ENCODE results near the gene CAMTA1.

CAMTA1 gene

GRCh38 chr1:7069931-7070330 lies 284.7 kb downstream of the CAMTA1 start:
- Histone ChIP-seq H3K4me1 (ENCODE audit: control insufficient read depth, insufficient read depth, low read length) (peaks cover 5% of the 10 kb centered on the region), H3K36me3 (ENCODE audit: control insufficient read depth, insufficient read depth, low read length) (no peaks in the 10 kb centered on the region), H3K4me3 (ENCODE audit: low read depth, low read length) (peak overlapping the region; percentile 52), H3K27ac (ENCODE audit: low read depth, low read length) (no peak overlapping the region), H3K9me3 (ENCODE audit: control insufficient read depth, insufficient read depth, low read depth, low read length) (no peaks in the 10 kb centered on the region), H3K27me3 (ENCODE audit: control insufficient read depth, insufficient read depth, low read length) (peaks cover 23% of the 10 kb centered on the region; the same call in 1 of the 2 replicates), H3K9ac (ENCODE audit: low read length) (no peak overlapping the region)

GRCh38 chr1:7070389-7071029 lies 285.3 kb downstream of the CAMTA1 start:
- Histone ChIP-seq H3K4me1 (ENCODE audit: control insufficient read depth, insufficient read depth, low read length) (peaks cover 5% of the 10 kb centered on the region), H3K36me3 (ENCODE audit: control insufficient read depth, insufficient read depth, low read length) (no peaks in the 10 kb centered on the region), H3K27me3 (ENCODE audit: control insufficient read depth, insufficient read depth, low read length) (peaks cover 23% of the 10 kb centered on the region; the same call in 1 of the 2 replicates), H3K9me3 (ENCODE audit: control insufficient read depth, insufficient read depth, low read depth, low read length) (no peaks in the 10 kb centered on the region), H3K27ac (ENCODE audit: low read depth, low read length) (no peak overlapping the region), H3K9ac (ENCODE audit: low read length) (no peak overlapping the region), H3K4me3 (ENCODE audit: low read depth, low read length) (peak overlapping the region; percentile 52)

- Histone ChIP-seq H3K4me3 (ENCODE audit: low read depth, low read length) (no peak overlapping the region), H3K4me1 (ENCODE audit: control insufficient read depth, insufficient read depth, low read length) (no peaks in the 10 kb centered on the region), H3K27me3 (ENCODE audit: control insufficient read depth, insufficient read depth, low read length) (peaks cover 20% of the 10 kb centered on the region; the same call in 1 of the 2 replicates), H3K9me3 (ENCODE audit: control insufficient read depth, insufficient read depth, low read depth, low read length) (peaks cover 20% of the 10 kb centered on the region), H3K36me3 (ENCODE audit: control insufficient read depth, insufficient read depth, low read length) (no peaks in the 10 kb centered on the region), H3K9ac (ENCODE audit: low read length) (no peak overlapping the region), H3K27ac (ENCODE audit: low read depth, low read length) (no peak overlapping the region)
Measured at GRCh38 chr1:7076117-7076516, 290.9 kb downstream of the CAMTA1 start.

GRCh38 chr1:7076572-7076971 lies 291.3 kb downstream of the CAMTA1 start:
- H3K27me3 ChIP-seq (ENCODE audit: control insufficient read depth, insufficient read depth, low read length) = peaks cover 19% of the 10 kb centered on the region; the same call in 1 of the 2 replicates
- no peak overlapping the region for H3K9ac ChIP-seq (ENCODE audit: low read length)
- H3K36me3 ChIP-seq (ENCODE audit: control insufficient read depth, insufficient read depth, low read length) = no peaks in the 10 kb centered on the region
- H3K9me3 ChIP-seq (ENCODE audit: control insufficient read depth, insufficient read depth, low read depth, low read length) = peaks cover 20% of the 10 kb centered on the region
- H3K27ac ChIP-seq (ENCODE audit: low read depth, low read length) = no peak overlapping the region
- H3K4me1 ChIP-seq (ENCODE audit: control insufficient read depth, insufficient read depth, low read length) = no peaks in the 10 kb centered on the region
- H3K4me3 ChIP-seq (ENCODE audit: low read depth, low read length) = no peak overlapping the region

GRCh38 chr1:7077136-7077535 lies 291.9 kb downstream of the CAMTA1 start:
- Histone ChIP-seq H3K9ac (ENCODE audit: low read length) (no peak overlapping the region), H3K36me3 (ENCODE audit: control insufficient read depth, insufficient read depth, low read length) (no peaks in the 10 kb centered on the region), H3K4me3 (ENCODE audit: low read depth, low read length) (no peak overlapping the region), H3K27me3 (ENCODE audit: control insufficient read depth, insufficient read depth, low read length) (peaks cover 15% of the 10 kb centered on the region; the same call in 1 of the 2 replicates), H3K9me3 (ENCODE audit: control insufficient read depth, insufficient read depth, low read depth, low read length) (peaks cover 20% of the 10 kb centered on the region), H3K4me1 (ENCODE audit: control insufficient read depth, insufficient read depth, low read length) (no peaks in the 10 kb centered on the region), H3K27ac (ENCODE audit: low read depth, low read length) (no peak overlapping the region)

- Histone ChIP-seq H3K27me3 (ENCODE audit: control insufficient read depth, insufficient read depth, low read length) (peaks cover 9% of the 10 kb centered on the region; the same call in 1 of the 2 replicates), H3K9me3 (ENCODE audit: control insufficient read depth, insufficient read depth, low read depth, low read length) (peaks cover 20% of the 10 kb centered on the region), H3K4me3 (ENCODE audit: low read depth, low read length) (no peak overlapping the region), H3K27ac (ENCODE audit: low read depth, low read length) (no peak overlapping the region), H3K9ac (ENCODE audit: low read length) (no peak overlapping the region), H3K4me1 (ENCODE audit: control insufficient read depth, insufficient read depth, low read length) (no peaks in the 10 kb centered on the region), H3K36me3 (ENCODE audit: control insufficient read depth, insufficient read depth, low read length) (no peaks in the 10 kb centered on the region)
Measured at GRCh38 chr1:7077970-7078369, 292.7 kb downstream of the CAMTA1 start.

GRCh38 chr1:7079637-7080036 lies 294.4 kb downstream of the CAMTA1 start:
- H3K9me3 ChIP-seq (ENCODE audit: control insufficient read depth, insufficient read depth, low read depth, low read length) = peaks cover 20% of the 10 kb centered on the region

GRCh38 chr1:7084232-7084894 lies 299.1 kb downstream of the CAMTA1 start:
- Histone ChIP-seq H3K27ac (ENCODE audit: low read depth, low read length) (no peak overlapping the region), H3K27me3 (ENCODE audit: control insufficient read depth, insufficient read depth, low read length) (no peaks in the 10 kb centered on the region), H3K4me3 (ENCODE audit: low read depth, low read length) (no peak overlapping the region), H3K9ac (ENCODE audit: low read length) (no peak overlapping the region), H3K4me1 (ENCODE audit: control insufficient read depth, insufficient read depth, low read length) (no peaks in the 10 kb centered on the region), H3K9me3 (ENCODE audit: control insufficient read depth, insufficient read depth, low read depth, low read length) (peaks cover 7% of the 10 kb centered on the region; the same call in 1 of the 2 replicates), H3K36me3 (ENCODE audit: control insufficient read depth, insufficient read depth, low read length) (no peaks in the 10 kb centered on the region)

More at GRCh38 chr1:7079637-7080036, 294.4 kb downstream of the CAMTA1 start:
- H3K4me3 ChIP-seq (ENCODE audit: low read depth, low read length) = no peak overlapping the region
- H3K9ac ChIP-seq (ENCODE audit: low read length) = no peak overlapping the region
- H3K4me1 ChIP-seq (ENCODE audit: control insufficient read depth, insufficient read depth, low read length) = no peaks in the 10 kb centered on the region
- no peak overlapping the region for H3K27ac ChIP-seq (ENCODE audit: low read depth, low read length)
- H3K27me3 ChIP-seq (ENCODE audit: control insufficient read depth, insufficient read depth, low read length) = no peaks in the 10 kb centered on the region
- no peaks in the 10 kb centered on the region for H3K36me3 ChIP-seq (ENCODE audit: control insufficient read depth, insufficient read depth, low read length)

- no peak overlapping the region for H3K4me3 ChIP-seq (ENCODE audit: low read depth, low read length)
- H3K27me3 ChIP-seq (ENCODE audit: control insufficient read depth, insufficient read depth, low read length) = no peaks in the 10 kb centered on the region
- H3K4me1 ChIP-seq (ENCODE audit: control insufficient read depth, insufficient read depth, low read length) = no peaks in the 10 kb centered on the region
- H3K9ac ChIP-seq (ENCODE audit: low read length) = no peak overlapping the region
- H3K9me3 ChIP-seq (ENCODE audit: control insufficient read depth, insufficient read depth, low read depth, low read length) = no peaks in the 10 kb centered on the region
- no peak overlapping the region for H3K27ac ChIP-seq (ENCODE audit: low read depth, low read length)
- H3K36me3 ChIP-seq (ENCODE audit: control insufficient read depth, insufficient read depth, low read length) = no peaks in the 10 kb centered on the region
Measured at GRCh38 chr1:7085521-7085920, 300.3 kb downstream of the CAMTA1 start.

- no peak overlapping the region for H3K9ac ChIP-seq (ENCODE audit: low read length)
- H3K4me3 ChIP-seq (ENCODE audit: low read depth, low read length) = no peak overlapping the region
- H3K36me3 ChIP-seq (ENCODE audit: control insufficient read depth, insufficient read depth, low read length) = no peaks in the 10 kb centered on the region
- no peaks in the 10 kb centered on the region for H3K9me3 ChIP-seq (ENCODE audit: control insufficient read depth, insufficient read depth, low read depth, low read length)
- H3K4me1 ChIP-seq (ENCODE audit: control insufficient read depth, insufficient read depth, low read length) = no peaks in the 10 kb centered on the region
- H3K27ac ChIP-seq (ENCODE audit: low read depth, low read length) = no peak overlapping the region
- no peaks in the 10 kb centered on the region for H3K27me3 ChIP-seq (ENCODE audit: control insufficient read depth, insufficient read depth, low read length)
Measured at GRCh38 chr1:7086106-7086505, 300.9 kb downstream of the CAMTA1 start.

- Histone ChIP-seq H3K27me3 (ENCODE audit: control insufficient read depth, insufficient read depth, low read length) (no peaks in the 10 kb centered on the region), H3K9ac (ENCODE audit: low read length) (no peak overlapping the region), H3K27ac (ENCODE audit: low read depth, low read length) (no peak overlapping the region), H3K4me3 (ENCODE audit: low read depth, low read length) (no peak overlapping the region), H3K9me3 (ENCODE audit: control insufficient read depth, insufficient read depth, low read depth, low read length) (no peaks in the 10 kb centered on the region), H3K36me3 (ENCODE audit: control insufficient read depth, insufficient read depth, low read length) (no peaks in the 10 kb centered on the region), H3K4me1 (ENCODE audit: control insufficient read depth, insufficient read depth, low read length) (no peaks in the 10 kb centered on the region)
Measured at GRCh38 chr1:7087888-7088287, 302.6 kb downstream of the CAMTA1 start.
